GM12872 (cell line): ENCODE results near the gene KRTAP4-3.

Experiments used
- CTCF ChIP-seq: IDR thresholded peaks from 3 replicates; pipeline ENCODE4 v1.5.1; 2011; ENCODE audit warnings: low read depth, mild to moderate bottlenecking, low read length, moderate library complexity; ENCODE audit not compliant: insufficient read depth

Gene KRTAP4-3

GRCh38 chr17:41168121-41168520 is at the start of gene KRTAP4-3:
KRTAP4-3 (minus strand) TSS chr17:41168221; CDS start chr17:41168172, 49 bp downstream.
- TF ChIP-seq CTCF = no peak

- no peak for TF ChIP-seq CTCF
These were observed 47.7 kb upstream of the KRTAP4-3 start for GRCh38 chr17:41215681-41216080.

GRCh38 chr17:41212524-41213169 is 44.6 kb upstream of the KRTAP4-3 start:
- no peak for TF ChIP-seq CTCF

- TF ChIP-seq CTCF = no peak
These were observed 43.9 kb upstream of the KRTAP4-3 start for GRCh38 chr17:41211845-41212466.

GRCh38 chr17:41199421-41200078 is 31.5 kb upstream of the KRTAP4-3 start:
- no peak for TF ChIP-seq CTCF

GRCh38 chr17:41196068-41196467 is 28.0 kb upstream of the KRTAP4-3 start:
- TF ChIP-seq CTCF = no peak

- no peak for TF ChIP-seq CTCF
These were observed 22.3 kb upstream of the KRTAP4-3 start for GRCh38 chr17:41190328-41190727.
